Measurements from ENCODE around the gene GRIK4.

The GRIK4 gene

GRCh38 chr11:120884154-120885020 is 372.8 kb downstream of the GRIK4 start:
- no peak for DNase-seq (ENCODE audit: low spot score)

- DNase-seq (ENCODE audit: low spot score) = no peak
Measured at GRCh38 chr11:120890609-120891320, 379.2 kb downstream of the GRIK4 start.

GRCh38 chr11:120893440-120894201 is 382.1 kb downstream of the GRIK4 start:
- DNase-seq (ENCODE audit: low spot score) = no peak

GRCh38 chr11:120894202-120894985 is 382.8 kb downstream of the GRIK4 start:
- DNase-seq (ENCODE audit: low spot score) = no peak

GRCh38 chr11:120896687-120897086 is 385.1 kb downstream of the GRIK4 start:
- DNase-seq (ENCODE audit: low spot score) = no peak

- no peak for DNase-seq (ENCODE audit: low spot score)
Measured at GRCh38 chr11:120898568-120898967, 387.0 kb downstream of the GRIK4 start.

GRCh38 chr11:120899720-120900119 is 388.2 kb downstream of the GRIK4 start:
- no peak for DNase-seq (ENCODE audit: low spot score)

GRCh38 chr11:120900643-120901042 is 389.1 kb downstream of the GRIK4 start:
- DNase-seq (ENCODE audit: low spot score) = no peak

GRCh38 chr11:120903686-120904085 is 392.1 kb downstream of the GRIK4 start:
- no peak for DNase-seq (ENCODE audit: low spot score)

- no peak for DNase-seq (ENCODE audit: low spot score)
Measured at GRCh38 chr11:120904116-120904515, 392.6 kb downstream of the GRIK4 start.

GRCh38 chr11:120906766-120907165 is 395.2 kb downstream of the GRIK4 start:
- DNase-seq (ENCODE audit: low spot score) = no peak

GRCh38 chr11:120907971-120908370 is 396.4 kb downstream of the GRIK4 start:
- no peak for DNase-seq (ENCODE audit: low spot score)

GRCh38 chr11:120908461-120909181 is 397.1 kb downstream of the GRIK4 start:
- no peak for DNase-seq (ENCODE audit: low spot score)

- DNase-seq (ENCODE audit: low spot score) = no peak
Measured at GRCh38 chr11:120909676-120910416, 398.3 kb downstream of the GRIK4 start.

- DNase-seq (ENCODE audit: low spot score) = no peak
Measured at GRCh38 chr11:120911943-120912342, 400.4 kb downstream of the GRIK4 start.

- no peak for DNase-seq (ENCODE audit: low spot score)
Measured at GRCh38 chr11:120912504-120912903, 401.0 kb downstream of the GRIK4 start.

GRCh38 chr11:120912915-120913314 is 401.4 kb downstream of the GRIK4 start:
- DNase-seq (ENCODE audit: low spot score) = no peak

GRCh38 chr11:120914021-120914420 is 402.5 kb downstream of the GRIK4 start:
- no peak for DNase-seq (ENCODE audit: low spot score)

- DNase-seq (ENCODE audit: low spot score) = no peak
Measured at GRCh38 chr11:120914601-120915000, 403.1 kb downstream of the GRIK4 start.

GRCh38 chr11:120917559-120918239 is 406.2 kb downstream of the GRIK4 start:
- DNase-seq (ENCODE audit: low spot score) = no peak

Measured in CD4-positive, alpha-beta T cell treated with Interleukin-2 at 100 ng/mL for 4 hours (primary cell).